GM12874 (cell line): ENCODE results near the gene CAPN10.

Experiments used
- CTCF ChIP-seq: IDR thresholded peaks from 2 replicates; pipeline ENCODE4 v1.5.1; 2011; ENCODE audit warnings: low read depth, mild to moderate bottlenecking, control low read depth, low read length, moderate library complexity; ENCODE audit not compliant: insufficient read depth

Gene CAPN10

GRCh38 chr2:240560084-240560479 lies 26.5 kb upstream of the CAPN10 start, which contains the start of gene DUSP28:
DUSP28 (plus strand) TSS chr2:240560357; CDS start chr2:240560685, 328 bp downstream.
- no peak for TF ChIP-seq CTCF

- peak; percentile 29; the same call in 1 of the 2 replicates for TF ChIP-seq CTCF
These were observed 25.8 kb upstream of the CAPN10 start for GRCh38 chr2:240560480-240561324.

GRCh38 chr2:240561325-240561971 lies 25.1 kb upstream of the CAPN10 start:
- TF ChIP-seq CTCF: no peak

GRCh38 chr2:240563951-240564560 lies 22.5 kb upstream of the CAPN10 start:
- no peak for TF ChIP-seq CTCF

GRCh38 chr2:240564561-240565332 lies 21.8 kb upstream of the CAPN10 start:
- TF ChIP-seq CTCF: peak; percentile 36; the same call in 1 of the 2 replicates

GRCh38 chr2:240565333-240566202 lies 21.0 kb upstream of the CAPN10 start:
- no peak for TF ChIP-seq CTCF
